Gastrocnemius medialis (tissue), 4 donors: ENCODE data around the gene LHPP.

ENCODE experiments used
- CTCF ChIP-seq, 5 experiments: fragments of 450-650 bp in 3 of 5; fragments of 200-600 bp in 2 of 5; sonication (generic) in 2 of 5; IDR thresholded peaks in 4 of 5; conservative IDR thresholded peaks in 1 of 5; 1 replicate in 4 of 5; 2 replicates in 1 of 5; pipeline ENCODE4 v1.5.1; 2016 to 2019; ENCODE audit warnings: antibody characterized with exemption in 5 of 5, mild to moderate bottlenecking in 3 of 5, moderate library complexity in 3 of 5
- POLR2A ChIP-seq, 2 donors: fragments of 450-650 bp; IDR thresholded peaks; one replicate each; pipeline ENCODE4 v1.6.1; 2017; ENCODE audit warnings: antibody characterized with exemption in 2 of 2, mild to moderate bottlenecking in 2 of 2, moderate library complexity in 2 of 2

- no peak for TF ChIP-seq CTCF (IDR thresholded peaks at IDR 0.05 in 4 of 5, conservative IDR thresholded peaks at IDR 0.05 in 1 of 5)
- no peak for TF ChIP-seq POLR2A (IDR thresholded peaks at IDR 0.05)
These were observed 43.5 kb upstream of the LHPP start for GRCh38 chr10:124417895-124418725.
